ENCODE measurements around the gene ZBTB44.
"Not testable (repeated sequence)": the region's sequence is repeated elsewhere in the genome, so short reads cannot be mapped to it uniquely, and the experiment has no call there.

Gene ZBTB44

DNA sequence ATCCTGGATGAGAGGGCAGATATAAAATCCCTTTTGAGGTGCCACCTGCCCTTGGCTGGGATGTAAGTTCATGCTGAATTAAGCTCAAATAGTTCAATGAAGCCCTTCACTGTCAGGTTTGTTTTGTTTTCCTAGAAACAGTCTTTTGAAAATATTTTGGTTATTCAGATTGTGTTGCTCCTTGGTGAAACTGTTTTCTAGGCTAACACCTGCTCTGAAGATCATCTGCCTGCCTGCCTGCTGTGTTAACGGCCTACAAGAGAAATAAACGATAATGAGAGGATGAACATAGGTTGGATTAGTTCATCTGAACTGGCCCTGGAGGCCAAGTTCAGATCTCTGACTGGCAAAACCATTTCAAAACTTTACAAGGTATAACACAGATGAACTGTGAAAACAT is 67.4 kb downstream of the ZBTB44 start:
- DNase-seq (ENCODE audit: low read depth) = no peak

DNA sequence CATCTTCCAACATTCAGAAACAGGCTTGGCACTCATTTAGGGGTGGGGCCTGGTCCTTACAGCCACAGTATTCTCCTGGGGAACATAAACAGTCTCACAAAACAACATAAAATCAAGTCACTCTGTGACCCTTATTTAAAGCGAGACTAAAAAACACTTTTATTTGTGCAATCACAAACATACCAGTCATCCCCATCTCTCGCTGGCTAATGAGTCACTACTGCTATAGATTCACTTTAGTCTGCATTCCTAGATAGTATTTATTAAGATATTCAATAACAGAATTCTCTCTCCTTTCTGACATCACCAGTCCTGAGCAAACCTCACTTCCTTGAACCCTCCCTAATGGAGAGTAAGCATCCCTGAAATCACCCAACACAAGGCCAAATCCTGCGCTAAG is 68.0 kb downstream of the ZBTB44 start:
- no peak for DNase-seq (ENCODE audit: low read depth)

DNA sequence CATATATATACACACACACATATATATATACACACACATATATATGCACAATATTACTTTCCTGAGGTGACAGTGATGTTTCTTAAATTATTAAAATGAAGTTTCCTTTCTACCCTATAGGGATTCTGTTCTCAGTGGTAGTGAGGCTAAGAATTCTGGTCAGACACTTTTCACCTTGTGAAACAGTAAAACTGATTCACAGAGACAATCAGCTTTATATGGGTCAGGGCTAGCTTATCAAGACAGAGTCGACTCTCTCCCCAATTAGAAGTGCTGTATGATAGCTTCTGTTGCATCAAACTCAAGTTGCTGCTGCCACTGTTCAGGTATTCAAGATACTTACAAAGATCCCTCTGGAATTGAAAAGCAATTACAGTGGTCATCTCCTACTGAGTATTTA is 68.4 kb downstream of the ZBTB44 start:
- no peak for DNase-seq (ENCODE audit: low read depth)

GRCh38 chr11:130245375-130245774 is 69.3 kb downstream of the ZBTB44 start:
- not testable (repeated sequence) for DNase-seq (ENCODE audit: low read depth)

- no peak for DNase-seq (ENCODE audit: low read depth)
Observed at GRCh38 chr11:130244848-130245247, 69.9 kb downstream of the ZBTB44 start.

- DNase-seq (ENCODE audit: low read depth) = no peak
Observed at GRCh38 chr11:130243816-130244215, 70.9 kb downstream of the ZBTB44 start.

- no peak for DNase-seq (ENCODE audit: low read depth)
Observed at GRCh38 chr11:130241713-130242112, 73.0 kb downstream of the ZBTB44 start.

- DNase-seq (ENCODE audit: low read depth) = no peak
Observed at GRCh38 chr11:130237282-130238006, 77.3 kb downstream of the ZBTB44 start.

DNA sequence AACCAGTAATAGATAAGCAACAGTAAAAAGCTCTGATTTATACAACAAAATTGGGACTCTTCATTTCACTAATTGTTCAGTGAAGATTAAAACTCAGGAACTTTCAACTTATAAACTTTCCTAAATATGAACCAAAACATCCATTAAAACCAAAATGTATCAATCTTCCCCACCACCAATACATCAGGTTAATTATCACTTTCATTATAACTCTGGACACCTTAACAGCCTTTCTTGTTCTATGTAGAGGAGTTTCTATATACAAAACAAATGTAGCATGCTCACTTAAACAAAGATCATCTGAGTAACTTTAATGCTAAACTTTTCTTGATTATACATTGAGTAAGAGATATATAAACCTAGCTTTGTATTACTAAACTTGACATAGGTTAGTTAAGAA is 80.4 kb downstream of the ZBTB44 start:
- DNase-seq (ENCODE audit: low read depth) = no peak

GRCh38 chr11:130233888-130234287 is 80.8 kb downstream of the ZBTB44 start:
- DNase-seq (ENCODE audit: low read depth) = not testable (repeated sequence)

GRCh38 chr11:130233486-130233885 is 81.2 kb downstream of the ZBTB44 start:
- DNase-seq (ENCODE audit: low read depth) = not testable (repeated sequence)

GRCh38 chr11:130227373-130227772 is 87.3 kb downstream of the ZBTB44 start:
- no peak for DNase-seq (ENCODE audit: low read depth)

GRCh38 chr11:130223291-130223971 is 91.3 kb downstream of the ZBTB44 start:
- no peak for DNase-seq (ENCODE audit: low read depth)

DNA sequence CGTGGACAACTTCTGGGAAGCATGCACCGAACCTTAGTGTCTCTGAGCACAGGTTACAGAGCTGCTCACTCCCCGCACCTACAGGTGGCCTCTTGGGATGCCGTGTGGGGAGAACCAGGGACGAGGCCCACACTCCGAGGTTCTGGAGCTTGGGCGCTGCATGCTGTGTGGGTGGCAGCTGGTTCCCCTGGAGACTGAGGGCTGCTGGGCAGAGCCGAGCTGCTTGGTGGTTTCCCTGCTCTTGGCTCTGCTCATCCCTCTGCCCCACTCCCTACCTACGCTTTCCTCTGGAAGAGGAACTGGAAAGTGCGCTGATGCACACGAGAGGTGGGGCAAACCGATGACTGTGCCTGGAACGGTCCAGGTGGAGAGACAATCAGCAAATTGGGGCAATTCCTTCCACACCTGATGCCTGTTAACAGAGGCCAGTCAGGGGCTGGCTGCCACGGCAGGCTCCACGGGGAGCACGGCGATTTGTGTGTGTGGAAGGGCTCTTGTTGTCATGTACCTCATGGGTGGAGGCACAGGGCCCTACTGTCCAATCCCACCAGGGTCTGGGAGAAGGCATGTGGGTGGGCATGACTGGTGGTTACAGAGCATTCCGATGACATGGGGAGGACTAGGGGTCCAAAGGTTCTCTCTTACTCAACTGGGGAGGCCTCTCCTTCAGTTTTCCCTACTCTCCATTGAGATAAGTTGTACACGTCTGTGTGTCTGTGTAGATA is 94.2 kb downstream of the ZBTB44 start:
- no peak for DNase-seq (ENCODE audit: low read depth)

- DNase-seq (ENCODE audit: low read depth) = no peak
Observed at GRCh38 chr11:130219148-130219547, 95.6 kb downstream of the ZBTB44 start.

GRCh38 chr11:130218501-130219070 is 96.1 kb downstream of the ZBTB44 start:
- DNase-seq (ENCODE audit: low read depth) = no peak

DNA sequence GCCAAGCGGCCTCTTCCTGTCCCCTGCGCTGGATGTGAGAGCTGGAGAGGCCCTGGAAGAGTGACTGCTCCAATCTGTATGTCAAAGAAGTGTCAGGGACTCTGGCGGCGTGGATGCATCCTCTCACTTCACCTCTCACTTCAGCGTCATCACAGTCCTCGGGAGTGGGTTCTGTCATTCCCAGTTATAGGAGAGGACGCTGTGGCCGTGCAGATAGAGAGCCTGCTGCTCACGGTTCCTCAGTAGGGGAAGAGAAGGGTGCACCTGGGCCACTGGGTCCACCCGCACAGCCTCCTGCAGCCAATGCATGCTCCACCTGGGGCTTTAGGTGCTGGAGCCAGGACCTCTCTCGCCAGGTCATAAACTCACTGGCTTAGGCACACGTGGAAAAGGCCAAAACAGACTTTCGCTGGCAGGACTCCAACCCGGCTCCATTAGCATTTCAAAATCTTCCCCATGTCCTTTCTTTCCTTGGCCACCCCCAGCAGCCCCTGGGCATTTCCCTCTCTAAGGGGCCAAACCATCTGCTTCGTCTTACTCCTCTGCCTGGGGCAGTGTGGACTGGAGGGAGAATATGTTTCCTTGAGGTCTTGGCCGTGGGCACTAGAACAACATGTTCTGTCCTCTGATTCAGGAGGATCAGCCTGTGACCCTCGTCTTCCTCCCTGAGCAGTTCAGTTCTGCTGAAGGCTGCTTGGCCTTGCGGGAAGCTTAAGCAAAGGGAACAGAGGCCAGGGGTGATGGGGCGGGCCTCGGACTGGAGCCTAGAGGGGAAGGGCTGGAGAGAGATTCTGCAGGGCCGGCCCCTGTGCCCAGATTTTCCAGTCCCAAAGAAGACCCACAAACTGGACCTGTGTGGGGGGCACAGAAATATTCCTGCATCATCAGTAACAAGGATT is 97.3 kb downstream of the ZBTB44 start:
- no peak for DNase-seq (ENCODE audit: low read depth)

DNA sequence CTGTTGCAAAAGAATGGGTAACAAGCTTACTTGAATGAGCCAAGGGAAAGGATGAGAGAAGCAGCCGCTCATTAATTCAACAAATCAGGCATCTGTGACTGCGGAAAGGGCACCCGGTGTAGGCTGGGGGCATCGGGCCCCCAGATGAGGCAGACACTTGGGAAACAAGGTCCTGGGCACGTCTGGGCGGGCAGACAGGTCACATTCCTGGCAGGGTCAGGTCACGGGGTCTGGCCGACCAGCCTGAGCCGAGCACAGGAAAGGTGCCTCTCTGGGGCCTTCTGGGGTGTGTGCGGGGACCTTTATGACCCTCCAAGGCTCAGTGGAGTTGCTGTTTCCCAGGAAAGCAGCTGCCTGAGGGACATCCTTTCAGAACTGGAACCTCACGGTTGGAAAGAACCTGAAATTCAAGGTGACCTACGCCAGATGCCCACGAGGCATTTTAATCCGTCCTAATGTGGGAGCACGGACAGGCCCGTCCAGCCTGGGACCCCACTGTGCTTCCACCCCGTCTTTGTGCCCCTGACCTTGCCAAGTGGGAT is 98.1 kb downstream of the ZBTB44 start:
- no peak for DNase-seq (ENCODE audit: low read depth)

GRCh38 chr11:130216221-130216550 is 98.5 kb downstream of the ZBTB44 start:
- no peak for DNase-seq (ENCODE audit: low read depth)

DNA sequence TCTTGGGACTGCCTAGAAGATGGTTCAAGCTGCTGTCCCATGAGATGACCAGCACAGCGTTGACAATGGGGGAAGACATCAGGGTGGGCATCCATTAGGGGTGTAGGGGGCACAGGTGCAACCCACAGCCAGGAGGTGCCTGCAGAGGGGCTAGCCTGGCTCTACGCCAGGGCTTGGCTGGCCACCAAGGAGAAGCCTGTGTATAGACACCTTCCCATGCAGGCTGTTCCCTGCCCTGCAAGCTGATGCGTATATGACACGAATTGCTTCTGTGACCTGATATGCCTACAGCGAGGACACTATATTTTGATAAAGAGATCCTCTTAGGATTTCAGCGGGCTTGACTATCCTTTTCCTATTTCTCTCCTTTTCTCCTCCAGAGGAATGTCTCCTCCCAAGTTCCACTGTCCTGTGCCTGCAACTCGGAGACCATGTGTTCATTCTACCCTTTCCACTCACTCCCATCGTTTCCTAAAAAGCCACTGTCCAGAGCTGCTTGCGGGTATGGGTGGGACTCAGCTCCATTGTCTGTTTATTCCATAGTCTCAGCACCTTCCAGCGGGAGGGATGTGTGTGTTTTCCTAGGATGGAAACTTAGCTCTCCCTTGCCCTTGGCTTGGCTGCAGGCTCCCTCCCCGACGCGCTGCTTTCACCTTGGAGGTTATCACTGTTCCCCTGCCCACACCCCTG is 99.0 kb downstream of the ZBTB44 start:
- no peak for DNase-seq (ENCODE audit: low read depth)

Data from stimulated activated CD4-positive, alpha-beta T cell treated with anti-CD3 and anti-CD28 coated beads, Interleukin-2, amount 100 ng/mL, for 4 hours (primary cell).